Measurements from ENCODE around the gene MCF2L.

GRCh38 chr13:113083402-113084061 lies 114.5 kb downstream of the MCF2L start:
- TF ChIP-seq CTCF (IDR thresholded peaks at IDR 0.05; ENCODE audit: insufficient read depth, low read length) (no peak), REST (IDR thresholded peaks at IDR 0.05; ENCODE audit: insufficient replicate concordance, low read depth) (no peak), POLR2AphosphoS5 (IDR thresholded peaks at IDR 0.05; ENCODE audit: low read depth) (no peak), SPI1 (IDR thresholded peaks at IDR 0.05; ENCODE audit: borderline replicate concordance, low read depth) (no peak)

Data from HL-60 (cell line).